ENCODE measurements around the gene ZNF688.
A peak's percentile ranks its signal among the peaks of the same experiment; 100 is the strongest.
"Not testable (repeated sequence)": the region's sequence is repeated elsewhere in the genome, so short reads cannot be mapped to it uniquely, and the experiment has no call there.

Gene ZNF688

DNA sequence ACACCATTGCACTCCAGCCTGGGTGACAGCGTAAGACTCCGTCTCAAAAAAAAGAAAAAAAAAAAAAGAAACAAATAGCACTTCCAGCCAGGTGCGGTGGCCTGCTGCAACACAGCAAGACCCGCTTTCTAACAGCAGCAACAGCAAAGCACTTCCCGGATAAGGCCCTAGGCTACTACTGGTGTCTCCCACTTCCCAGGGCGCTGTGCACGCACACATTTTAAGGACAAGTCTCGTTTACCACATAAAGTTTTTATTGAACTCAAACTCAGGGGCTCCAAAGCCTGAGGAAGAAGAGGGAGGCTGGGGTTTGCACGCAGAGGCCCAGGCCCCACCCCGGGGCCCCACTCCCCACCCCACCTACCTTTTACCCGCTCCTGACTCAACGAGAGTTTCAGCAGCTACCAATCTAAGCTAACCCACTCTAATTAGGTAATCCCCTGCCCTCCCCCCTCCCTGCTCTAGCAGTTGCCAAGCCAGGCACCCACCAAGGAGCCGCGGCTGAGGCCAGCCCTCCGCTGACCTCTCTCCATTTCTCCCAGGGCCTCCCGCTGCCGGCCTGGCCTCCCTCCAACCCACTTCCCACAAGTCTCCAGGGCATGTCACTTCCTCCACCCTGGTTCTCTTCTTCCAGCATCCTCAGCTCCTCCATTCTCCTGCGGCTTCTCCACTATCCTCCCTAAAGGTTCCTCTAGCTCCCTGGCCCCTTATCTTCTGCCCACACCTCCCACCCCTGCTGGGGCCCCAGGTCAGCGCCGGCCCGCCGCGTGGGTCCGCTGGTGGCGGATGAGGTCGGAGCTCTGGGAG is 47.5 kb downstream of the ZNF688 start:
- no peak for DNase-seq (ENCODE audit: low read depth, low spot score)
- Histone ChIP-seq H3K9ac (ENCODE audit: insufficient read length) (no peak overlapping the region), H3K4me3 (0 out of 2 replicates have a peak overlapping the region, but pooled peaks have one; percentile 2), H3K27ac (peak overlapping the region; percentile 37; the same call in 1 of the 2 replicates), H3K36me3 (ENCODE audit: insufficient read depth, low read length) (no peaks in the 10 kb centered on the region), H3K9me3 (ENCODE audit: low read depth, low read length) (no peaks in the 10 kb centered on the region)
- TF ChIP-seq POLR2AphosphoS5 (IDR thresholded peaks at IDR 0.05; ENCODE audit: borderline replicate concordance, low read depth, low read length) (peak; percentile 38; the same call in 1 of the 2 replicates), FOXP2 (optimal IDR thresholded peaks at IDR 0.05; ENCODE audit: control extremely low read depth, extremely low read length, insufficient read depth) (no peak)

DNA sequence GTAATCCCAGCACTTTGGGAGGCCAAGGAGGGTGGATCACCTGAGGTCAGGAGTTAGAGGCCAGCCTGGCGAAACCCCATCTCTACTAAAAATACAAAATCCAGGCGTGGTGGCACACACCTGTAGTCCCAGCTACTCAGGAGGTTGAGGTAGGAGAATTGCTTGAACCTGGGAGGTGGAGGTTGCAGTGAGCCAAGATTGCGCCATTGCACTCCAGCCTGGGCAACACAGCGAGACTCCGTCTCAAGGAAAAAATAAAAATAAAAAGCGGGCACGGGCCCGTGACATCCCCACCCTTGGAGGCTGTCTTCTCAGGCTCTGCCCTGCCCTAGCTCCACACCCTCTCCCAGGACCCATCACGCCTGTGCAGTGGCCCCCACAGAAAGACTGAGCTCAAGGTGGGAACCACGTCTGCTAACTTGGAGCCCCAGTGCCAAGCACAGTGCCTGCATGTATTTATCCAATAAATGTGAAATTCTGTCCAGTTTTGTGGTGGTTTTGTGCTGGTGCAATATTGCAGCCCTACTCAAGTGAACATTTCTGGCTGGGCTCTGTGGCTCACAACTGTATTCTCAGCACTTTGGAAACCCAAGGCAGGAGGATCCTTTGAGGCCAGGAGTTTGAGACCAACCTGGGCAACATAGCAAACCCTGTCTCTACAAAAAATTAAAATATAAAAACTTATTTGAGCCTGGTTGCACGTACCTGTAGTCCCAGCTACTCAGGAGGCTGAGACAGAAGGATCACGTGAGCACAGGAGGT is 48.6 kb downstream of the ZNF688 start:
- not testable (repeated sequence) for DNase-seq (ENCODE audit: low read depth, low spot score); H3K36me3 ChIP-seq (ENCODE audit: insufficient read depth, low read length); H3K9me3 ChIP-seq (ENCODE audit: low read depth, low read length); H3K4me3 ChIP-seq; H3K9ac ChIP-seq (ENCODE audit: insufficient read length); H3K27ac ChIP-seq

DNA sequence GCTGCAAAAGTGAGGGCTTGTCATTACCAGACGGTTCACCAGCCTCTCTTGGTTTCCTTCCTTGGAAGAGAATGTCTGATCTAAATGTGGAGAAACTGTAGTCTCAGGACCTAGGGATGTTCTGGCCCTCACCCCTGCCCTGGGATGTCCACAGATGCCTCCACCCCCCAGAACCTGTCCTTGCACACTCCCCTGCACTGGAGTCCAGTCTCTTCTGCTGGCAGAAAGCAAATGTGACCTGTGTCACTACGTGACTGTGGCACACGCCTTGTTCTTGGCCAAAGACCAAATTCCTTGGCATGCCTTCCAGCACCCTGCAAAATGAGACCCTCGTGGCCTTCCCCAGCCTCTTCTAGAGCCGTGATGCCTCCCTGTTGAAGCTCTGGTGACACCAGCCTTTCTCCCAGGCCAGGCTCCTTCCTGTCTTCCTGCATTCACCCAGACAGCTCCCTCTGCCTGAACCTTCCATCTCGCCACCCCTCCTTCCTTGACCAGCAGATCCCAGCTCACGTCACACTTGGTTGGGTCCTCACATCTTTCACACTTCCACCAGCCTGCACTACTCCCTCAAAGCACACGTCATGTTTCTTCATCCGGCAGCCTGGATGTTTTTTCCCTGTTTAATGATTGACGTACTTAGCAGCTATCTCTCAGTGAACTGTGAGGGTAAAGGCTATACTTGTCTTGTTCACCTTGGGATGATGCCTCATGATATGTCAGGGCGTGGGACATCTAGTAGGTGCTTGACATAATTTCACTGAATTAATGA is 49.5 kb downstream of the ZNF688 start:
- H3K9me3 ChIP-seq (ENCODE audit: low read depth, low read length): no peaks in the 10 kb centered on the region
- no peak for TF ChIP-seq POLR2AphosphoS5 (IDR thresholded peaks at IDR 0.05; ENCODE audit: borderline replicate concordance, low read depth, low read length)
- no peak for TF ChIP-seq FOXP2 (optimal IDR thresholded peaks at IDR 0.05; ENCODE audit: control extremely low read depth, extremely low read length, insufficient read depth)
- no peak for TF ChIP-seq EZH2 (IDR thresholded peaks at IDR 0.05)
- H3K9ac ChIP-seq (ENCODE audit: insufficient read length): no peak overlapping the region
- H3K27ac ChIP-seq: no peak overlapping the region
- no peak for DNase-seq (ENCODE audit: low read depth, low spot score)
- H3K4me3 ChIP-seq: no peak overlapping the region
- no peaks in the 10 kb centered on the region for H3K36me3 ChIP-seq (ENCODE audit: insufficient read depth, low read length)

DNA sequence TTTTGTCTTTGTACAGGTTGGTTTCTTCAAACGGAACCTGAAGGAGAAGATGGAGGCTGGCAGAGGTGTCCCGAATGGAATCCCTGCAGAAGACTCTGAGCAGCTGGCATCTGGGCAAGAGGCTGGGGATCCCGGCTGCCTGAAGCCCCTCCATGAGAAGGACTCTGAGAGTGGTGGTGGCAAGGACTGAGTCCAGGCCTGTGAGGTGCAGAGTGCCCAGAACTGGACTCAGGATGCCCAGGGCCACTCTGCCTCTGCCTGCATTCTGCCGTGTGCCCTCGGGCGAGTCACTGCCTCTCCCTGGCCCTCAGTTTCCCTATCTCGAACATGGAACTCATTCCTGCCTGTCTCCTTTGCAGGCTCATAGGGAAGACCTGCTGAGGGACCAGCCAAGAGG is 50.0 kb downstream of the ZNF688 start:
- H3K4me3 ChIP-seq: no peak overlapping the region
- H3K9ac ChIP-seq (ENCODE audit: insufficient read length): no peak overlapping the region
- no peak overlapping the region for H3K27ac ChIP-seq
- no peak for TF ChIP-seq EZH2 (IDR thresholded peaks at IDR 0.05)
- no peak for TF ChIP-seq POLR2AphosphoS5 (IDR thresholded peaks at IDR 0.05; ENCODE audit: borderline replicate concordance, low read depth, low read length)
- TF ChIP-seq FOXP2 (optimal IDR thresholded peaks at IDR 0.05; ENCODE audit: control extremely low read depth, extremely low read length, insufficient read depth): no peak
- H3K36me3 ChIP-seq (ENCODE audit: insufficient read depth, low read length): no peaks in the 10 kb centered on the region
- no peak for DNase-seq (ENCODE audit: low read depth, low spot score)
- H3K9me3 ChIP-seq (ENCODE audit: low read depth, low read length): no peaks in the 10 kb centered on the region

All from SK-N-MC (cell line).